Measurements from ENCODE around the gene GALNT14.

GALNT14 gene

GRCh38 chr2:30956995-30957394, 181.2 kb downstream of the GALNT14 start:
- Histone ChIP-seq H3K27ac (ENCODE audit: extremely low read depth, low read depth, low read length) (no peak overlapping the region), H3K36me3 (ENCODE audit: control insufficient read depth in 2 of 2, insufficient read depth in 1 of 2, low read length in 2 of 2) (no peaks in the 10 kb centered on the region), H3K4me3 (ENCODE audit: low read depth, low read length) (no peak overlapping the region), H3K9me3 (ENCODE audit: control insufficient read depth, insufficient read depth, low read depth, low read length) (no peaks in the 10 kb centered on the region), H3K4me1 (ENCODE audit: control insufficient read depth, insufficient read depth, low read length) (no peaks in the 10 kb centered on the region)
- POLR2A ChIA-PET, result no interaction called here
- no peak for TF ChIP-seq ZSCAN4 (tag by site-specific recombination; IDR thresholded peaks at IDR 0.05)
- no peak for TF ChIP-seq ZNF423 (tag by site-specific recombination; IDR thresholded peaks at IDR 0.05)
- TF ChIP-seq ZFP69B (tag by site-specific recombination; IDR thresholded peaks at IDR 0.05), result no peak
- no peak for TF ChIP-seq ZNF341 (tag by site-specific recombination; IDR thresholded peaks at IDR 0.05; ENCODE audit: low read depth)
- no peak for TF ChIP-seq ZNF639 (tag by site-specific recombination; IDR thresholded peaks at IDR 0.05)
- TF ChIP-seq ZNF530 (tag by site-specific recombination; IDR thresholded peaks at IDR 0.05; ENCODE audit: low read depth), result no peak
- no peak for TF ChIP-seq PRDM4 (tag by site-specific recombination; IDR thresholded peaks at IDR 0.05)
- TF ChIP-seq KLF7 (tag by site-specific recombination; IDR thresholded peaks at IDR 0.05; ENCODE audit: borderline replicate concordance), result no peak
- no peak for TF ChIP-seq KLF1 (tag by site-specific recombination; IDR thresholded peaks at IDR 0.05)
- no peak for TF ChIP-seq GFI1B (tag by site-specific recombination; IDR thresholded peaks at IDR 0.05)
- no peak for TF ChIP-seq ZSCAN30 (tag by site-specific recombination; IDR thresholded peaks at IDR 0.05)
- no peak for TF ChIP-seq ZBTB7A (tag by site-specific recombination; IDR thresholded peaks at IDR 0.05; ENCODE audit: low read depth)
- TF ChIP-seq BCL11B (tag by site-specific recombination; IDR thresholded peaks at IDR 0.05; ENCODE audit: low read depth), result no peak
- TF ChIP-seq ZNF837 (tag by site-specific recombination; IDR thresholded peaks at IDR 0.05), result no peak
- no peak for TF ChIP-seq GLIS1 (tag by site-specific recombination; IDR thresholded peaks at IDR 0.05)
- CTCF ChIA-PET, result no interaction called here

GRCh38 chr2:30955516-30956132, 182.6 kb downstream of the GALNT14 start:
- ChIA-PET POLR2A (no interaction called here), CTCF (interaction anchor here (0.5 kb wide), 1 partner anchor 378 kb away, joined by 4 read pairs; no protein-coding TSS in a partner anchor)
- H3K36me3 ChIP-seq (ENCODE audit: control insufficient read depth in 2 of 2, insufficient read depth in 1 of 2, low read length in 2 of 2), result no peaks in the 10 kb centered on the region

More at GRCh38 chr2:30955516-30956132, 182.6 kb downstream of the GALNT14 start:
- Histone ChIP-seq H3K4me3 (ENCODE audit: low read depth, low read length) (no peak overlapping the region), H3K27ac (ENCODE audit: extremely low read depth, low read depth, low read length) (no peak overlapping the region), H3K9me3 (ENCODE audit: control insufficient read depth, insufficient read depth, low read depth, low read length) (no peaks in the 10 kb centered on the region), H3K4me1 (ENCODE audit: control insufficient read depth, insufficient read depth, low read length) (no peaks in the 10 kb centered on the region)
- TF ChIP-seq ZNF548 (tag by site-specific recombination; IDR thresholded peaks at IDR 0.05), result no peak
- TF ChIP-seq ZNF510 (tag by site-specific recombination; IDR thresholded peaks at IDR 0.05; ENCODE audit: insufficient replicate concordance), result no peak
- TF ChIP-seq ZNF248 (tag by site-specific recombination; IDR thresholded peaks at IDR 0.05), result no peak
- TF ChIP-seq MEIS1 (CRISPR knock-in tag; IDR thresholded peaks at IDR 0.05; ENCODE audit: borderline replicate concordance), result no peak
- no peak for TF ChIP-seq ZNF121 (tag by site-specific recombination; IDR thresholded peaks at IDR 0.05)
- TF ChIP-seq ZNF18 (tag by site-specific recombination; IDR thresholded peaks at IDR 0.05), result no peak
- no peak for TF ChIP-seq ZNF19 (tag by site-specific recombination; IDR thresholded peaks at IDR 0.05; ENCODE audit: low read depth)
